Measurements from ENCODE around the gene CAPSL.

DNA sequence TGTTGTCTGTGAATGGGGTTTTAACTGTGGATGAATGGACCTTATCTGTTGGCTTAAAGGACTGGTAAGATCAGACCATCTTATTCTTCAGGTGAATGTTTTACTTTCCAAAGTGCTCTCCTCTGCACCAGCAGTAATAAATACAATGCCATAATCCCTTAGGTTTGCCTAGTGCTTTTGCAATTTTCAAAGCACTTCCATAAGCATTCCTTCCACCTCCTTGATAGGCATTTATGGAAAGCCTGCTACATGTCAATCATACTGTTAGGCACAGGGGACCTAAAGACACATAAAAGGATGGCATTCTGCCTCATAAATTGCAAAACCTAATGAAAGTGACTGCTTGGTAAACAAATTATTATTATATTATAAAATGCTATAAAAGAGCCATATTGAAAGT is 60.3 kb downstream of the CAPSL start:
- TF ChIP-seq, protein P1, sequence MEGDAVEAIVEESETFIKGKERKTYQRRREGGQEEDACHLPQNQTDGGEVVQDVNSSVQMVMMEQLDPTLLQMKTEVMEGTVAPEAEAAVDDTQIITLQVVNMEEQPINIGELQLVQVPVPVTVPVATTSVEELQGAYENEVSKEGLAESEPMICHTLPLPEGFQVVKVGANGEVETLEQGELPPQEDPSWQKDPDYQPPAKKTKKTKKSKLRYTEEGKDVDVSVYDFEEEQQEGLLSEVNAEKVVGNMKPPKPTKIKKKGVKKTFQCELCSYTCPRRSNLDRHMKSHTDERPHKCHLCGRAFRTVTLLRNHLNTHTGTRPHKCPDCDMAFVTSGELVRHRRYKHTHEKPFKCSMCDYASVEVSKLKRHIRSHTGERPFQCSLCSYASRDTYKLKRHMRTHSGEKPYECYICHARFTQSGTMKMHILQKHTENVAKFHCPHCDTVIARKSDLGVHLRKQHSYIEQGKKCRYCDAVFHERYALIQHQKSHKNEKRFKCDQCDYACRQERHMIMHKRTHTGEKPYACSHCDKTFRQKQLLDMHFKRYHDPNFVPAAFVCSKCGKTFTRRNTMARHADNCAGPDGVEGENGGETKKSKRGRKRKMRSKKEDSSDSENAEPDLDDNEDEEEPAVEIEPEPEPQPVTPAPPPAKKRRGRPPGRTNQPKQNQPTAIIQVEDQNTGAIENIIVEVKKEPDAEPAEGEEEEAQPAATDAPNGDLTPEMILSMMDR (IDR thresholded peaks at IDR 0.05): no peak
- TF ChIP-seq POLR2A (IDR thresholded peaks at IDR 0.05): no peak
